IPS-18c (cell line): Measurements from ENCODE around the gene SGO1.

Experiments
- H3K4me3 ChIP-seq: 2 replicates; pipeline ENCODE4 v1.7.0; 2013; ENCODE audit warnings: low read depth, mild to moderate bottlenecking, low read length, moderate library complexity; ENCODE audit not compliant: insufficient read depth
- H3K9me3 ChIP-seq: one replicate; pipeline ENCODE4 v1.6.1; 2013; ENCODE audit warnings: mild to moderate bottlenecking, low read length, moderate library complexity; ENCODE audit not compliant: control insufficient read depth, insufficient read depth

Gene SGO1

GRCh38 chr3:20125897-20126296 lies 60.1 kb downstream of the SGO1 start:
- Histone ChIP-seq H3K9me3 (no peaks in the 10 kb centered on the region), H3K4me3 (no peak overlapping the region)

- H3K4me3 ChIP-seq = no peak overlapping the region
Observed at GRCh38 chr3:20125289-20125688, 60.7 kb downstream of the SGO1 start.

GRCh38 chr3:20123131-20123652 lies 62.8 kb downstream of the SGO1 start:
- H3K4me3 ChIP-seq = no peak overlapping the region
- no peaks in the 10 kb centered on the region for H3K9me3 ChIP-seq

More at GRCh38 chr3:20125289-20125688, 60.7 kb downstream of the SGO1 start:
- H3K9me3 ChIP-seq = no peaks in the 10 kb centered on the region

- no peaks in the 10 kb centered on the region for H3K9me3 ChIP-seq
- H3K4me3 ChIP-seq = no peak overlapping the region
Observed at GRCh38 chr3:20121088-20121487, 64.9 kb downstream of the SGO1 start.
